Stimulated activated CD4-positive, alpha-beta T cell treated with anti-CD3 and anti-CD28 coated beads, TNF-alpha, amount 100 ng/mL, for 24 hours (primary cell): ENCODE measurements around the gene DIAPH3.

Experiments used
- DNase-seq, 3 experiments: peaks; one replicate each; pipeline ENCODE4 v3.0.0-alpha.2; 2020; ENCODE audit warnings: low read depth in 3 of 3

Gene DIAPH3

GRCh38 chr13:59963383-59963782 is 200.3 kb downstream of the DIAPH3 start:
- DNase-seq = no peak

- no peak for DNase-seq
Observed at GRCh38 chr13:59962343-59962742, 201.4 kb downstream of the DIAPH3 start.

GRCh38 chr13:59960683-59961082 is 203.0 kb downstream of the DIAPH3 start:
- DNase-seq = no peak

GRCh38 chr13:59957438-59957837 is 206.3 kb downstream of the DIAPH3 start:
- no peak for DNase-seq

GRCh38 chr13:59954601-59955000 is 209.1 kb downstream of the DIAPH3 start:
- no peak for DNase-seq

- DNase-seq = no peak
Observed at GRCh38 chr13:59951011-59951410, 212.7 kb downstream of the DIAPH3 start.

- DNase-seq = no peak
Observed at GRCh38 chr13:59950266-59950665, 213.5 kb downstream of the DIAPH3 start.

- DNase-seq = no peak
Observed at GRCh38 chr13:59948686-59949085, 215.0 kb downstream of the DIAPH3 start.

GRCh38 chr13:59946944-59947343 is 216.8 kb downstream of the DIAPH3 start:
- DNase-seq = no peak

- no peak for DNase-seq
Observed at GRCh38 chr13:59931621-59932020, 232.1 kb downstream of the DIAPH3 start.

GRCh38 chr13:59924256-59924655 is 239.5 kb downstream of the DIAPH3 start:
- no peak for DNase-seq

GRCh38 chr13:59915252-59915651 is 248.5 kb downstream of the DIAPH3 start:
- DNase-seq = no peak

- no peak for DNase-seq
Observed at GRCh38 chr13:59914556-59914955, 249.2 kb downstream of the DIAPH3 start.

- no peak for DNase-seq
Observed at GRCh38 chr13:59906413-59907049, 257.2 kb downstream of the DIAPH3 start.

- no peak for DNase-seq
Observed at GRCh38 chr13:59901191-59901590, 262.5 kb downstream of the DIAPH3 start.

GRCh38 chr13:59898066-59898465 is 265.7 kb downstream of the DIAPH3 start:
- DNase-seq = no peak

GRCh38 chr13:59893266-59893665 is 270.5 kb downstream of the DIAPH3 start:
- DNase-seq = no peak

GRCh38 chr13:59891053-59891452 is 272.7 kb downstream of the DIAPH3 start:
- DNase-seq = no peak

GRCh38 chr13:59890054-59890453 is 273.7 kb downstream of the DIAPH3 start:
- no peak for DNase-seq

- no peak for DNase-seq
Observed at GRCh38 chr13:59888408-59888807, 275.3 kb downstream of the DIAPH3 start.

GRCh38 chr13:59885076-59885475 is 278.7 kb downstream of the DIAPH3 start:
- no peak for DNase-seq

GRCh38 chr13:59883885-59884284 is 279.8 kb downstream of the DIAPH3 start:
- no peak for DNase-seq

GRCh38 chr13:59880468-59880867 is 283.3 kb downstream of the DIAPH3 start:
- DNase-seq = no peak

- no peak for DNase-seq
Observed at GRCh38 chr13:59879281-59879680, 284.4 kb downstream of the DIAPH3 start.
